Activated CD4-positive, alpha-beta T cell treated with anti-CD3 and anti-CD28 coated beads, Interleukin-2, Interleukin-4, amounts not matched to agents 100 ng/mL and 50 ng/mL, durations not matched to agents 16 hours and 8 hours (primary cell): ENCODE measurements around the gene VPS41.

Experiments used
- DNase-seq: peaks from one replicate; pipeline ENCODE4 v3.0.0-alpha.2; 2020; ENCODE audit warnings: low spot score

Gene VPS41

DNA sequence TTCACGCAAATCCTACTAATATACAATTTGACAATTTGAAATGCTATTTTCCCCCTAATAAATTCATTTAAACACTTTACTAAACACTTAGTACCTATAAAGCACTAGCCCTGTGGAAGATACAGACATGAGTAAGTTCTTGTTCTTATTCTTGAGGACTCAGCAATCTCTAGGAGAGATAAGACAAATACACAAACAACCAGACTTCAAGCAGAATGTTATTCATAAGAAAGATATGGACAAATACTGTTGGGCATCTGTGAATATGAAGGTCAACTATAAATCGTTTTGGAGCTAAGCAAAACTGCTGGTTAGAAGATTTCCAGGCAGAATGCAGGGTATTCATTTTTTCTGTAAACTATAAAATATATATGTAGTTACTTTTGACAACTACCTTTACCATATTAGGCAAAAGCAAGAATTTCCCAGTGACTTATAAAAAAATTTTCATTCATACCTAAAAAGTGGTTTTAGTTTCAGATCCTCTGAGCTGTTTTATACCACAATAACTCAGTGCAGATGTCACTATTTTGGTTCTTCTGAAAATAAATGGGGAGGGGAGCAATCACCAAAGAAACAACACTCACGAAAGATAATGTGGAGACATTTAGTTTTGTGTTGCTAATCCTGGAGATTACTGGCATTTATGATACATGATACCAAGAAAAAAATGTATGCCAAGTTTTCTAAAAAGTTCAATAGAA lies 3.8 kb downstream of the VPS41 start:
- no peak for DNase-seq

DNA sequence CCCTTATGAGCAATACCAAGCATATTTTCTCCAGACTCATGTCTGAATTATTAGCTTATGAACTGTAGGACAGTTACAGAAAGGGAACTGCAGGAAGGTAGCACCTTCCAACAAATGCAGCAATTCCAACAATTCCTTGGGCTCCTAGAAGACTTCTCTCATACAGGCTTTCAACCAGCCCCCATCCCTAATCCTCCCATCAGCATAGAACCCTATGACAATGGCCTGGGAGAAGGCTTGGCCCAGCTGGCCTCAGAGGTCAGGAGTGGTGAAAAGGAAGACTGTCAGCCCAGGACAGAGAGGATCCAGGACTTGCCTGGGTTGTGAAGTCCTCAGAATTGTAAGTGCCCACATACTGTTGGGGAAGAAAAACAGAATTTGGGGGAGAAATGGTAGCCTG lies 5.9 kb downstream of the VPS41 start:
- no peak for DNase-seq

DNA sequence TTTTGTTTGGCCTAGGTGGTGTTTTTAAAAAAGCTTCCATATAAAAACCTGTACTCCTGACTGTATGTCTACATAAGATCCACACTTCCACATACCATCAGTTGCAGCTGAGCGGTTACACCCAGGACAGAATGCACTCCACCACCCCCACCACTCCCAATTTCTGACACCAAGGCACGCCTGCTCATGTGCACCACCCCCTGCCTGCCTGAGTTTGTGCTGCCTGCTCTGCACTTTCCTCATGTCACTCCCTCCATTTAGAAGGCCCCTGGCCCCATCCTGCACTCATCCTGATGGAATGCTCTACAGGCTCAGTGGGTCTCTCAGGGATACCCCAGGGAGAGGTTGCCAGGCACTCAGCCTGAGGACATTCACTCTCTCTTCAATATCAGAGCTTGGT lies 6.5 kb downstream of the VPS41 start:
- no peak for DNase-seq

DNA sequence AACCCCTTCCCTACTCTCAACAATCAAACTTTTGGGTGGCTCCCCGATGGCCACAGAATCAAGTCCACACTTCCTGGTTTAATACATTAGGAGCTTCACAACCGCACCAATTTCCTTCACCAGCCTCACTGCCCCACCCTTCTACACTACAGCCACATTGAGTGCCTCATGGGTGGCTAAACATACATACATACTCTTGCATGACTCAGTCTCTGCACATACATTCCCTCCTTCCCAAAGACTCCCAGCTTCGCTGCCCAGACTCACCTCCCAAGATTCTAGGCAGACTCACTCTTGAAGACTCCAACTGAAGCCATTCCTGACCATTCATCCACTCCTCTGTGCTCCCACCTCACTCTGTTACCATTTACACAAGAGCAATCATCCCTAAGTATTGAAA lies 15.9 kb downstream of the VPS41 start:
- no peak for DNase-seq

DNA sequence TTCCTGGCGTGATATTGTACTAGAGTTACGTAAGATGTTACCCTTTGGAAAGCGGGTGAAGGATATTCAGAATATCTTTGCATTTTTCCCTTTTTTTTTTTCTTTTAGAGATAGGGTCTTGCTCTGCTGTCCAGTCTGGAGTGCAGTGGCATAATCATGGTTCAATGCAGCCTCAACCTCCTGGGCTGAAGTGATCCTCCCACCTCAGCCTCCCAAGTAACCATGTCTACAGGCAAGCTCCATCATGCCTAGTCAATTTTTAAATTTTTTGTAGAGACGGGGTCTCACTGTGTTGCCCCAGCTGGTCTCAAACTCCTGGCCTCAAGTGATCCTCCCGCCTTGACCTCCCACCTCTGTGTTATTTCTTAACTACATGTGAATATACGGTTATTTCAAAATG lies 18.4 kb downstream of the VPS41 start:
- no peak for DNase-seq

DNA sequence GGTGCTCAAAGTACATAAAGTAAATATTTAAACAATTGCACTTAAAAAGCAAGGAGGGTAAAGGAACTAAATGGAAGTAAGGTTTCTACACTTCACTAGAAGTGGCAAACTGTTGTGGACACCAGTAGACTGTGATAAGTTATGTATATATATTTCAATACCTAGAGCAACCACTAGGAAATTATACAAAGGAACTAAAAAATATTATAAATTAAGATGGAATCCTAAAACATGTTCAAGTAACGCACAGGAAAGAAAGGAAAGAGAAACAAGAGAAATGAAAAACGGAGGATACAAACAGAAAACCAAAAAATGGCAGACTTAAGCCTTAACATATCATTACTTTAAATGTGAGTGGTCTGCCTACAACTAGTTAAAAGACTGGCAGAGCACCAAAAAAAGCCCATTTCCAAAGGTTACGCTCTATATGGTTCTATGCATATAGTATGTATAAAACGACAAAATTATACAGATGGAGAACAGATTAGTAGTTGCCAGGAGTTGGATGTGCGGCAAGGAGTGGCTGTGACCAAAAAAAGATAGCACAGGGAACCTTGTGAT lies 19.0 kb downstream of the VPS41 start:
- DNase-seq: no peak

DNA sequence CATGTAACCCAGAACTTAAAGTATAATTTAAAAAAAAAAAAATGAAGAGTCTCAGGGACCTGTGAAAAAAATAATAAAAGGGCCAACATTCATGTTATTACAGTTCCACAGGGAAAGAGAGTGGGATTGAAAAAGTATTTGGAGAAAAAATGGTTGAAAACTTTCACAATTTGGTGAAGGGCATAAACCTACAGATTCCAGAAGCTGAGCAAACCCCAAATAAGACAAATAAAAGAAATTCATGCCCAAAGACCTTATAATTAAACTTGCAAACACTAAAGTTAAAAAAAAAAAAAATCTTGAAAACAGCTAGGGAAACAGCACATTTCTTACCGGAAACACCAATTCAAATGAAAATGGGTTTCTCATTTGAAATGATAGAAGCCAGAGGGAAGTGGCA lies 19.9 kb downstream of the VPS41 start:
- no peak for DNase-seq

DNA sequence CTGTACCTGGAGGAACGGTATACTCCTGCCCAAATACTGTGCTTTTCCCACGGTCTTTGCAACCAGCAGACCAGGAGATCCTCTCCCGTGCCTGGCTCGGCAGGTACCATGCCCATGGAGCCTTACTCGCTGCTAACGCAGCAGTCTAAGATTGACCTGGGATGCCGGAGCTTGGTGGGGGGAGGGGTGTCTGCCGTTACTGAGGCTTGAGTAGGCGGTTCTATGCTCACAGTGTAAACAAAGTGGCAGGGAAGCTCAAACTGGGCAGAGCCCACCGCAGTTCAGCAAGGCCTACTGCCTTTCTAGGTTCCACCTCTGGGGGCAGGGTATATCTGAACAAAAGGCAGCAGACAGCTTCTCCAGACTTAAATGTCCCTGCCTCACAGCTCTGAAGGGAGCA lies 22.7 kb downstream of the VPS41 start:
- DNase-seq: no peak

DNA sequence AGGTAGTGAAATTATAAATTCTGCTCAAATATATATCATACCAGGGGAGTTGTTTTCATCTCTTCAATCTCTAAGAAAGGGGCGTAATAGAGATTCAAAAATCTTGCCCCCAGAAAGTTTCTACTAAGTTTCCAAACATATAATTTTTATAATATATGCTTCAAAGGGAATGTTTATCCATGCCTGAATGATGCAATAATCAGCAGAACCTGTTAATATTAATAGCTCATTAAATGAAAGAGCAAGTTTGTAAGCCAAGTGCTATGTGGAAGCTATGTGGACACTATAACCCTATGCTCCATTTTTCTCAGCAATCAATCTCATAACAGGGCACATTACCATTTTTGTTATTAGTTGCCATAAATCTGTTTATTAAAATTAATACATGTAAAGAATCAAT lies 25.3 kb downstream of the VPS41 start:
- DNase-seq: no peak

DNA sequence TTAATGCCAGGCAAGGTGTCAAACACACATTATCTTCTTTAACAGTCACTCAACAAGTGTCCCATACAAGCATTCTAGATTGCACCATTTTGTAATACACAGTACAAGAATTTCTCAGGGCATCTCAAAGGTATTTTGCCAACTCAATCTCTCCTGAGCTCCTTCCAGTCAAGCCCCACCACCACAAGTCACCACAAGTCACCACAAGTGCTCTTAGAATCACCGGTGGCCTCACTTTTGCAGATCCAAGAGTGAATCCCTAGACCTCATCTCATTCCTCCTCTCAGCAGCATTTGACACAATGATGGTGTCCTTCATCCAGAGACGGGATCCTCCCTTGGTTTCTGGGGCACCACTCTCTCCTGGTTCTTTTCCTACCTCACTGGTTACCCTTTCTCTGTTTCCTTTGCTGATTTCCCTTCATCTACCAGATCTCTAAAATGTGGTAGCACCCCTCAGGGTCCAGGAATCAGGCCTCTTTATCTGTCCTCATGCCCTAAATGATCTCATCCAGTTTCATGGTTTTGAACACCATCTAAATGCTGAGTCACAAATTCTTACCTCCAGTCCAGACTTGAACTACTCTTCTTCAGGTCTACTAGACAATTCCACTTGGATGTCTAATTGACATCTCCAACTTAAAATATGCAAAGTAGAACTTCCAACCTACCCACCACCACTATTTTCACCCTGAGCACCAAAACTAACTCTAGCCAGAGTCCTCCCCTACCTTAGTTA lies 26.9 kb downstream of the VPS41 start:
- no peak for DNase-seq

DNA sequence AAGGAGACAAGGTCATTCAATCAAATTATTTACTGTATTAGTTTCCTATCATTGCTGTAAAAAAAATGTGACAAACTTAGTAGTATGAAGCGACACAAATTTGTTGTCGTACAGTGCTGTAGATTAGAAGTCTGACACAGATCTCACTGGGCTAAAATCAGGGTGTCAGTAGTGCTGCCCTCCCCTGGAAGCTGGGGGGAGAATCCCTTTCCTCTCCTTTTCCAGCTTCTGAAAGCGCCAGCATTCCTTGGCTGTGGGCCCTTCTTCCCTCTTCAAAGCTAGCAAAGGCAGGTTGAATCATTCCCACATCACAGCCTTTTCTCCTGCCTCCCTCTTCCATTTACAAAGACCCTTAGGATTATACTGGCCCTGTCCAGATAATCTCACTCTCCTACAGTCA lies 28.0 kb downstream of the VPS41 start:
- DNase-seq: no peak

DNA sequence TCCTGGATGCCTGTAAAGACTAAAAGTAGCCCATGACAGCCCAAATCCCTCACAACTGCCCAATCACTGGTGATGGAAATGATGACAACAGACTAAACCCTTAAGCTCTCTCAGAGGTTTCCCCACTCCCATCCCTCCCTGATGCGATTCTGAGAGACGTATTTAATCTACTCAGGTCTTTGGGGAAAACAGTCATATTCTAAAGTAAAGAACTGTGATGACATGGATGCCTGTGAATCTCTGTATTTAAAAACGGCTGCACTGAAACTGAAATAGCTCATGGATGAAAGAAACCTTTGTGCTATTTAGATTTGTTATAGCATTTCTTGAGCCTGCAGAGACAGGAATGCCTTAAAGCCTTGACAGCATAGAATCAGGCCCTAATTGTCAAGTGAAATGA lies 28.5 kb downstream of the VPS41 start:
- no peak for DNase-seq

DNA sequence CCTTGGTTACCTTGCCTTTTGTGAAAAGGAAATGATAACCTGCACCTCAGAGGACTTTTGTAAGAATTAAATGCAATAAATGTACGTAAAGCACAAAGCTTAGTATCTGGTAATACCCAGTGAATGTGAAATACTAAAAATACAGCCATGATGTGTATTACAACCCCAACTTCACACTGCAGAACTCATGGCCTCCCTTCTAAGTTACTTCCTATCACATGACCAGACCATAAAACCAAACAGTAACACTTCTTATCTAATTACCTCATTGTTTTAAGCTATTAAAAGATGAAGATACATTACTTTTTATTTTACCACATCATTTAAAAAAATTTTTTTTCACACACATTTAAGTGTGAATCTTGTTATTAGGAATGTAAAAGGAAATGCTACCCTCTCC lies 29.0 kb downstream of the VPS41 start:
- DNase-seq: no peak

DNA sequence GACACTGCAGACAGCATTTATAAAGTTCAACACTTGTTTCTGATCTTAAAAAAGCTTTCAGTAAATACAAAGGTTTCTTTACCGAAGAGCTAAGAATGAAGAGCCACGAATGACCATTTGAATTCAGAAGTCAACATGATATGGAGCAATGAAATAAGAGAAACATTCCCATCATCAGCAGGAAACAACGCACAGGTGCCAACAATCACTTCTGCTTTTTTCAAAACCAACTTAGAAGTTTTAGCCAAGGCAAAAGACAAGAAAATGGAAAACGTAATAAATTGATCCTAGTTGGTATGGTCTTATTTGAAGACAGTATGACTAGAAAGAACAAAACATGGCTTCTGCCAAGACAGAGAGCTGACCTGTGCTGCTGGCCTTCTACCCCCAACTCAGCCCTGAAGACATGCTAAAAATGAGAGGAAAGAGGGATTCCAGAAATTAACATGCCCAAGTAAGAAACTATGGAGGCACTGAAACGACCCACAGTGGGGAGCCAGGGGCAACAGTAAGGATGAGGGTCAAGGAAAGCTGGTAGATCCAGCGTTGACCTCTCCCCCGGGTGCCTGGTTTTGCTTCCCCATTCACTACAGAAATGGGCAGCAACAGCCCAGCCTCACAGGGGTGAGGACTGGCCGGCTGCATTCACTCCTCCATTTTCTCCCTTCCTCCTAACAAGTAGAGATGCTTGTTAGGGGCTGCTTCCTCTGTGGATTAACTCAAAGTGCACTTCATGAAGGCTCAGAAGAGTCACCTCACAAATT lies 30.1 kb downstream of the VPS41 start:
- DNase-seq: no peak

DNA sequence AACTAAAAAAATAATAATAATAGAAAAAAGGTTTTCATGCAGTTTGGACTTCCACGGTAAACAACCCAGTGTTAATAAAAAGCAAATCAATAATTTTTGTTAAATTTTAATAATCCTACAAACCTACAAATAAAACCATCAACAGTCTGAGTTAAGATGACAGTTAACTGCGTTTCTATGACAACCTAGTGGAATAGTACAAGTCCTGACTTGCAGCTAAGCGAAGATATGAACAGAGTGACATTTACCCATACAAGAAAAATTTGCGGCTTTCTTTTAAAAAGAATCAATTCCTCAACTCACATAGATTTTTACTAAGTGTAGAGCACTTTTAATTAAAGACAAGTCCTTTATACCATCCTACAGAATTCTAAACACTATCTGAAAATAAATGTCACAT lies 35.6 kb downstream of the VPS41 start:
- no peak for DNase-seq

DNA sequence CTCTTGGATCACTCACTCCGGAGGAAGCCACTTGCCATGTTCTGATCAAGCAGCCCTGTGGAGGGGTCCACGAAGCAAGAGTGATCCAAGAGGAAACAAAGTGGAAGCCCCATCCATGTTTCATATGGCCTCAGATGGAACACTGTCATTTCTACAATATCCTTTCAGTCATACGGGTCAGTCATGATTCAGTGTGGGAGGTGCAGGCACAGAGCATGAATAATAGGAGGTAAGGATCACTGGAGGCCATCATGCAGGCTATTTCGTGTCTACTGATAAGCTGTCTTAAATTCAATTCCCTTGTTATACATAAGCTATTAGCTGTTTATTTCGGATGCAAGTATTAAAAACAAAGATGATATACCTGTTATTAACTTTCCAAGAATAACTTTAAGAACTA lies 36.8 kb downstream of the VPS41 start:
- DNase-seq: no peak

DNA sequence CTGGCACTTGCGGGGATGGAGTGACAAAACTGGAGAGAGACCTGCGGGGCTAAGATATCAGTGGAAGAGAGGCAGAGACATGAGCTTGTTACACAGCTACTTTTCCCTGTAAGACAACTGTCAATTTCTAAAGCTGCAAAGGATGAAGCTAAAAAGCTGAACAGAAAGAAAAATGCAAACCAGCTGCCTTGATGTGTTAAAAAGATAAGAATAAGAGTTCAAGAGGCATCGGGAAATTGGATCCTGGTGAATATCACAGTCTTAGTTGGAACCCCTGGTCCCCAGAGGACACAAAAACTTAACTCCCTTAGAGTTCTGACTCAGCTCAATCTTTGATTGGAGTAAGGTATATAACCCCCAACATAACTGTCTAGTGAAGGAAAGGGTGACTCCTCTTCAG lies 38.8 kb downstream of the VPS41 start:
- no peak for DNase-seq

DNA sequence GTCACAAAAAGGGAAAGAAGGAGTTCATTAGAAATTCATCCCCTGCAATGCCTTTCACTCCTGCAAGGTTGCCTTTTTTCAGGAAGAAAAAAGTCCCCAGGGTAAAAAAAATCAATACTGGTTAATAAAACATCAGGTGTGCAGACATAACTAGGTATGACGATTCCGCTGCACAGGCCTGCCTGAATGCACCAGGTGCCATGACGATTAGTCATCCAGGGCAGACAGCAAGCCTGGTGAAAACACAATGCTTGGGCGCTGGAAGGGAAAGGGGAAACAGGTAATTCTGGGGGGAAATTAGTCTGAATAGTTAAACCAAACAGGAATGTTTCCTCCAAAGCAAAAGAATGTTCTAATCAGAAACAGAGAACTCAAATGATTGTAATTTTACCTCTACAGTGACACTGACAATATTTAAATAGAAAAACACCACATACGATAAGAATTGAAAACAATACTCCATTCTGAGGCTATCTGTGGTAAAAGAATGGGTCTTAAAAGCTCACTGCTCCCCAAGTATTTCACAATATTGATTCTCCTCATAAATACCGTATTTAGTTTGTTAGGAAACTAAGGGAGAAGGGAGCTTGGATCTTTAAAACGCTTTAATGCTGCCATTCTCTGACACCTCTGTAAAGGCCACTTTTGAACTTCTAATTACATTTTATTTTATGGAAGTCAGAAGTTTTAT lies 45.2 kb downstream of the VPS41 start:
- DNase-seq: no peak

DNA sequence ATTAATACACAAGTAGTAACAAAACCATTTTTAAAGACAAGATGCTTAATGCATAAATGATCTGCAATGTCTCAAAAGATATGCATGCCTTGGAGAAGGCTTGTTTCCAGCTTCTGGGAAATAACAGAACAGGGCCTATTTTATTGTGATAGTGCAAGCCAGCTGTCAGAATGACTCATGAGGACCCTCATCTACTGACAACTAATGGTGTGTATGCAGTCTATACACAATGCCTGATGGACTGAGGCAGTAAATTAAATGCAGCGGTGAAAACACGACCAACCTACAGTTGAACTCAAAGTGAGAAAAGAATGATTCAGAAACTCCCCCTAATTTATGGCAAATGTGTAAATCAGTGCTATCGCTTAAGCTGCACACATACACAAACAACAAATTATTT lies 46.3 kb downstream of the VPS41 start:
- DNase-seq: no peak

DNA sequence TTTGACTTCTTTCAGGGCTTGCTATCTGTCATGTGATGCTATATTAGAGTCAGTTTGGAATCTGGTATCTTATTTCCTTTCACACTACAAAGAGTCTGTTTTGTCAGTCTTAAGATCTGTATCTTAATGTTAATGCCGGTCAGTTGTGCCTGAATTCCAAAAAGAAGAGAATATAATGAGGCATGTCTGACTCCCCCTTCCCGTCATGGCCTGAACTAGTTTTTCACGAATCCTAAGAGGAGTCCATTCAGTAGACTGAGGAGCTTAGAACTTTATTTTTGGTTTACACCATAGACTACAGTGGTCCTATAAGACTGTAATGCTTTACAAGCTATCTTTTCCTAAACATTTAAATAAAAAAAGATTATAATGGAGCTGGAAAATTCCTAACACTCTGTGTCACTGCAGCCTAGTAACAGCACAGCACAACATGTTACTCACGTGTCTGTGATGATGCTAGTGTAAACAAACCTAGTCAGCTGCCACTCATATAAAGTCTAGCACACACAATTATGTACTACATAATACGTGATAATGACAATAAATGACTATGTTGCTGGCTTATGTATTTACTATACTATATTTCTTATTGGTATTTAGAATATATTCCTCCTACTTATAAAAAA lies 50.6 kb downstream of the VPS41 start:
- no peak for DNase-seq

DNA sequence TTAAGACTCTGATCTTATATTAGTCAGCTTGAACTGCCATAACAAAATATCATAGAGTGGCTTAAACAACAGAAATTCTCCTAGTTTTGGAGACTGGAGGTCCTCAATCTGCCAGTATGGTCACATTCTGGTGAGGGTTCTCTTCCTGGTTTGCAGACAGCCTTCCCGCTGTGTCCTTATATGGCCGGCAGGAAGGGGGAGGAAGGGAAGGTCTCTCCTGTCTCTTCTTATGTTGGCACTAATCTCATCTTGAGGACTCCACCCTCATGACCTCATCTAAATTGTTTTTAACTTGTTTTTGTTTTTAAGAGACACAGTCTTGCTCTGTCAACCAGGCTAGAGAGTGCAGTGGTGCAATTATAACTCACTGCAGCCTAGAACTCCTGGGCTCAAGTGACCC lies 53.1 kb downstream of the VPS41 start:
- no peak for DNase-seq

DNA sequence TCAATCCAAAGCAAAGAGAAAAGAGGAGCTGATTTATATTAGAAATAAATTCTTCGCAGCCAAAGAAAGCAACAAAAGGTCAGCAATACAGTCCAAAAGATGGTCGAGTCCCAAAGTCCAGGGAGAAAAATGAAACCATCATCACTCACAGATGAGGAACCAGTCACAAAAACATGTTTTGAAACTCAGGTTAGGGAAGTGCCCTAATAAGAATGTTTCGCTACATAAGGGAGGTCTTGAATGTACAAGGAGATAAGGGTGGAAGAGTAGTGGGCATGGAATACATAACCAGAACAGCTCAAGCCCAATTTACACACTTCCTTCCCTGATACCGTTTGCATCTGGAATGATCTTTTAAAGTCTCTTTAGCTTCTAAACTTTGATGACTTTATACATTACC lies 53.6 kb downstream of the VPS41 start:
- DNase-seq: no peak
